Activated naive CD8-positive, alpha-beta T cell (primary cell): Measurements from ENCODE around the gene RCC2.
"Not testable (repeated sequence)": the region's sequence is repeated elsewhere in the genome, so short reads cannot be mapped to it uniquely, and the experiment has no call there.

ENCODE experiments used
- H3K27ac Mint-ChIP-seq: one replicate; pipeline ENCODE4 v1.8.0; 2021; ENCODE audit warnings: mixed read lengths
- H3K27me3 Mint-ChIP-seq: one replicate; pipeline ENCODE4 v1.8.0; 2021; ENCODE audit warnings: mixed read lengths
- H3K36me3 Mint-ChIP-seq: one replicate; pipeline ENCODE4 v1.8.0; 2021; ENCODE audit warnings: mixed read lengths
- H3K4me1 Mint-ChIP-seq: one replicate; pipeline ENCODE4 v1.8.0; 2021; ENCODE audit warnings: low read depth, mixed read lengths
- H3K4me3 Mint-ChIP-seq: one replicate; pipeline ENCODE4 v1.8.0; 2021; ENCODE audit warnings: mild to moderate bottlenecking, mixed read lengths
- H3K9me3 Mint-ChIP-seq: one replicate; pipeline ENCODE4 v1.8.0; 2021; ENCODE audit warnings: low read depth, mixed read lengths

Gene RCC2

GRCh38 chr1:17414022-17414421, 25.5 kb downstream of the RCC2 start:
- Mint-ChIP-seq H3K4me1 (no peaks in the 10 kb centered on the region), H3K27me3 (no peaks in the 10 kb centered on the region), H3K36me3 (peaks cover 7% of the 10 kb centered on the region), H3K9me3 (no peaks in the 10 kb centered on the region), H3K4me3 (no peak overlapping the region), H3K27ac (no peak overlapping the region)

DNA sequence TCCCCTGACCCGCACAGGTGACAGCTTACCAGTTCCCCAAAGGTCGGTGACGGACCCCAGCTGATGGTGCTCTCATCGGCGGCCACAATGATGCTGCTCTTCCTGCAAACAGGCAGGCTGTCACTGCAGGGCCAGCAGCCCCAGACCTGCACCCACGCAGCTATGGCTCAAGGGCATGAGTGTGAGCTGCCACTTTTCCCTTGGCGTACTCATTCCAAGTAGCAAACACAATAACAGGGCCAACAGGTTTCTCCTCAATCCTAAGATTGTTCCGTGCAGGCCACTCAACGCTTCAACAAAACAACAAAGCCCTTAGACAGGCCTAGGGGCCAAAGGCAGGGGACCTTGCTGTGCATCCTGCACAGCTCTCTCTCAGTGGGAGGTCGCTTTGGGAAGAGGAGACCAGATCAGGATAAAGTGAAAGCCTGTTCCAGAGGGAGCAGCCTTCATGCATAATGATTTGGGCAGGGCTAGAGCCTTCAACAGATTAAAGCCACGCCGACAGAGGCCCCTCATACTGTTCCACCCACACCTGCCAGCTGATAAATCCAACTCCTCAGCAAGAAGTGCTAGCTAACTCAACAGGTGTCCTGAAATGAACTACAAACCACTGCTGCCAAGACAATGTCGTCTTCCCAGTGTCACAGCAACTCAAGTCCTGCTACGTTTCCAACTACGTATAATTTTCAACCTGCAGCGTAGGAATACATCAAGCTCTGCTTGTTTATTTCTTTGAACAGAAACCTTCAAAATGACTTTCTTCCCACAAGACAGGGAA, 27.2 kb downstream of the RCC2 start:
- Mint-ChIP-seq H3K4me1 (peaks cover 2% of the 10 kb centered on the region), H3K27ac (no peak overlapping the region), H3K9me3 (no peaks in the 10 kb centered on the region), H3K36me3 (peaks cover 7% of the 10 kb centered on the region), H3K4me3 (no peak overlapping the region), H3K27me3 (no peaks in the 10 kb centered on the region)

DNA sequence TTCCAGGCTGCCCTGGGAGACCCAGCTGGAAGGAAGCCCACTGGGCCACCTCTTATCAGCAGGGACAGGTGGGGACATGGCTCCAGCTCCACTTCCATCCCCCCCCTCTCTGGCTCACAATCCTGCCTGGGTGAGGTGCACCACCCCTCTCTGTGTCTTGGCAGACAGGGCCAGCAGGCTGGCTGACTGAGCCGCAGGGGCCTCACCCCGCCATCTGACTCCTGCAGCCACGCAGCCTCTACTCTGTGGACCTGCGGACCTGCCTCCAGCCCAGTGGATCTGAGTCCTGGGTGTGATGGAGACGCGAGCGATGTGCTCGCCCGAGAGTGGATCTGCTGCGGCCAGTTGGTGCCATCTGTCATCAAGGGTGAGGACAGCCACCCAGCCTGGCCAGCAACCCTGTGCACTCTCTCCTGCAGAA, 30.1 kb downstream of the RCC2 start:
- Mint-ChIP-seq H3K4me1 (peaks cover 4% of the 10 kb centered on the region), H3K4me3 (no peak overlapping the region), H3K27ac (no peak overlapping the region), H3K36me3 (peaks cover 2% of the 10 kb centered on the region), H3K9me3 (no peaks in the 10 kb centered on the region), H3K27me3 (no peaks in the 10 kb centered on the region)

GRCh38 chr1:17407786-17408514, 31.5 kb downstream of the RCC2 start:
- H3K4me1 Mint-ChIP-seq, H3K4me3 Mint-ChIP-seq, H3K27me3 Mint-ChIP-seq, H3K9me3 Mint-ChIP-seq, H3K27ac Mint-ChIP-seq, H3K36me3 Mint-ChIP-seq: not testable (repeated sequence)

DNA sequence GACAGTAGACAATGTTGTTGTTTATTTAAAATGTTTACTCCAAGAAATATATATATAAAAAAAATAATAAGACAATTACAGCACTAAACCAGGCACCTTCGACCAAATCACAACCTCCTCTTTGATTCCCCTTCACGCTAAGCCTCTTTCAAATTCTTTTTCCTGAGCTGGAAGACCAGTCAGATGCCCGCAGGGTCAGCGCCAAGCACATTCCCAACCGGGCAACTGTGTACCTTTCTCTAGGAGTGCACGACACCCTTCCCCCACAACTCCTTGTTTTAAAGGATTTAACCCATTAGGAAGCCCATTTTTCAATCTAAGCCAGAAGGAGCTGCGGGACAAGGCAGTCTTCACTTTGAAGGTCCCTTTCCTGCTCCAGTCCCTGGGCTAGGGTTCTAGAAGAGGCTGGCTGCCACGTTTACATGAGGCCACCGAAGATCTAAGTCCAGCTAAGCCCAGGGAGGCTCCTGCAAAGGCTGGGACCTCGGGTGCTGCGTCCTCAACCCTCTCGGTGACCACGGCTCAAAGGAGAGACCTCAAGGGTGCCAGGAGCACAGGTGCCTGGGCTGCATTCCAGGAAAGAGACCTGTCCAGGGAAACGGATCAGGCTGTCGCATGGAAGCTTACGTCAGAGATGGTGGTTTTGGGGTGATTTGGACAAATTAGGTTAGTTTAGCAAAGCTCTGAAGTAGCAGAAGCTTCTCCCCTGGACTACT, 32.6 kb downstream of the RCC2 start:
- not testable (repeated sequence) for H3K36me3 Mint-ChIP-seq, H3K27ac Mint-ChIP-seq, H3K9me3 Mint-ChIP-seq, H3K4me3 Mint-ChIP-seq, H3K4me1 Mint-ChIP-seq, H3K27me3 Mint-ChIP-seq

GRCh38 chr1:17405898-17406759, 33.3 kb downstream of the RCC2 start:
- Mint-ChIP-seq H3K9me3 (no peaks in the 10 kb centered on the region), H3K36me3 (peaks cover 2% of the 10 kb centered on the region), H3K4me1 (peaks cover 4% of the 10 kb centered on the region), H3K27ac (no peak overlapping the region), H3K4me3 (no peak overlapping the region), H3K27me3 (no peaks in the 10 kb centered on the region)

GRCh38 chr1:17404820-17405219, 34.7 kb downstream of the RCC2 start:
- no peak overlapping the region for H3K27ac Mint-ChIP-seq
- no peaks in the 10 kb centered on the region for H3K27me3 Mint-ChIP-seq
- no peaks in the 10 kb centered on the region for H3K9me3 Mint-ChIP-seq
- no peak overlapping the region for H3K4me3 Mint-ChIP-seq
- peaks cover 4% of the 10 kb centered on the region for H3K4me1 Mint-ChIP-seq
- no peaks in the 10 kb centered on the region for H3K36me3 Mint-ChIP-seq

- Mint-ChIP-seq H3K27me3 (no peaks in the 10 kb centered on the region), H3K4me1 (peaks cover 4% of the 10 kb centered on the region), H3K9me3 (no peaks in the 10 kb centered on the region), H3K36me3 (no peaks in the 10 kb centered on the region), H3K4me3 (no peak overlapping the region), H3K27ac (no peak overlapping the region)
Observed at GRCh38 chr1:17404034-17404684, 35.3 kb downstream of the RCC2 start.

GRCh38 chr1:17403081-17403480, 36.4 kb downstream of the RCC2 start:
- Mint-ChIP-seq H3K36me3 (no peaks in the 10 kb centered on the region), H3K27ac (no peak overlapping the region), H3K4me1 (peaks cover 4% of the 10 kb centered on the region), H3K4me3 (no peak overlapping the region), H3K9me3 (no peaks in the 10 kb centered on the region), H3K27me3 (no peaks in the 10 kb centered on the region)

GRCh38 chr1:17401841-17402240, 37.6 kb downstream of the RCC2 start:
- H3K9me3 Mint-ChIP-seq: no peaks in the 10 kb centered on the region
- no peaks in the 10 kb centered on the region for H3K27me3 Mint-ChIP-seq
- no peak overlapping the region for H3K4me3 Mint-ChIP-seq

DNA sequence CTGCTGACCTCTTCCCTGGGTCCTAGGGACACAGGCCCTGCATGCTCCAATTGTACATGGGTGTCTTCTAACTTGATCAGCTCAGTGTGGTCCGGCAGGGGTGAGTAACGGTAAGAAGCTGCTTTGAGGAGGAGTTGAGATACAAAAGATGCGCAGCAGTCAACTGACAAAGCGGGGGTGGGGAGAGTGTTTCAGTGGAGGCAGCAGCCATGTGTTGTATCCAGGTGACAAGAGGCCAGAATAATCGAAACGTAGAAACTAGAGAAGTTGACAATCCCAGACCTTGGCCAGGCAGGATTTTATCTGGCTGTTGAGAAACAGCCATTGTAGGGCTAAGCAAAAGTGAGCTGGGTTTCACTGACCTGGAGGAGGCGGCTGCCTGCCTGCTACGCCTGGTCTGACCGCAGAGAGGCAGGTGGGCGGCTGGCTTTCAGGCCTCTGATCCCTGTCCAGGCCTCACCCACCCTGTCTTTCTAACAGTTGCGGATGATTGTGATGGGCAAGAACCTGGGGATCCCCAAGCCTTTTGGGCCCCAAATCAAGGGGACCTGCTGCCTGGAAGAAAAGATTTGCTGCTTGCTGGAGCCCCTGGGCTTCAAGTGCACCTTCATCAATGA, 38.6 kb downstream of the RCC2 start:
- no peaks in the 10 kb centered on the region for H3K4me1 Mint-ChIP-seq
- H3K9me3 Mint-ChIP-seq: no peaks in the 10 kb centered on the region
- H3K36me3 Mint-ChIP-seq: no peaks in the 10 kb centered on the region
- no peak overlapping the region for H3K27ac Mint-ChIP-seq
- H3K4me3 Mint-ChIP-seq: no peak overlapping the region
- H3K27me3 Mint-ChIP-seq: no peaks in the 10 kb centered on the region

More at GRCh38 chr1:17401841-17402240, 37.6 kb downstream of the RCC2 start:
- Mint-ChIP-seq H3K36me3 (no peaks in the 10 kb centered on the region), H3K27ac (no peak overlapping the region), H3K4me1 (peaks cover 2% of the 10 kb centered on the region)

GRCh38 chr1:17397910-17398695, 41.4 kb downstream of the RCC2 start:
- Mint-ChIP-seq H3K27me3 (no peaks in the 10 kb centered on the region), H3K9me3 (no peaks in the 10 kb centered on the region), H3K4me3 (no peak overlapping the region), H3K36me3 (no peaks in the 10 kb centered on the region), H3K27ac (no peak overlapping the region), H3K4me1 (no peaks in the 10 kb centered on the region)

DNA sequence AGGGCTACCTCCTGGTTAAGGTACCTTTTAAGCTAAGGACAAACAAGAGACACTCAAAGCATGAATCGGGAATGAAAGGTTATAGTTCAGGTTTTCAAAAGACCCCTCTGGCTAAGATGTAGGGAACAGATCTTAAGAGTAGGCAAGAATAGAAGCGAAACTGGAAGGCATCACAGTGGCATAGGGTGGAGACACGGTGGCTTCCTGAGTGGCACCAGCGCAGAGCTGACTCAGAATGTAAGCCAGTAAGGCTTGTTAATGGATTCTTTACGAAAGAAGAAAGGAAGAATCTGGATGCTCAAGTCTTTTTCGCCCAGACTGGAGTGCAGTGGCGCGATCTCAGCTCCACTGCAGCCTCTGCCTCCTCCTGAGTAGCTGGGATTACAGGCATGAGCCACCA, 46.2 kb downstream of the RCC2 start:
- Mint-ChIP-seq H3K27me3 (no peaks in the 10 kb centered on the region), H3K9me3 (no peaks in the 10 kb centered on the region), H3K27ac (no peak overlapping the region), H3K4me3 (no peak overlapping the region), H3K4me1 (no peaks in the 10 kb centered on the region), H3K36me3 (no peaks in the 10 kb centered on the region)
